HG03097 (cell line): ENCODE data around the gene SMARCD3.

ENCODE experiments used
- ATAC-seq: cut with Tn5 transposase; IDR thresholded peaks from one replicate; pipeline ENCODE4 v1.9.1; 2021; ENCODE audit not compliant: unreplicated experiment, low FRiP score

SMARCD3 gene

DNA sequence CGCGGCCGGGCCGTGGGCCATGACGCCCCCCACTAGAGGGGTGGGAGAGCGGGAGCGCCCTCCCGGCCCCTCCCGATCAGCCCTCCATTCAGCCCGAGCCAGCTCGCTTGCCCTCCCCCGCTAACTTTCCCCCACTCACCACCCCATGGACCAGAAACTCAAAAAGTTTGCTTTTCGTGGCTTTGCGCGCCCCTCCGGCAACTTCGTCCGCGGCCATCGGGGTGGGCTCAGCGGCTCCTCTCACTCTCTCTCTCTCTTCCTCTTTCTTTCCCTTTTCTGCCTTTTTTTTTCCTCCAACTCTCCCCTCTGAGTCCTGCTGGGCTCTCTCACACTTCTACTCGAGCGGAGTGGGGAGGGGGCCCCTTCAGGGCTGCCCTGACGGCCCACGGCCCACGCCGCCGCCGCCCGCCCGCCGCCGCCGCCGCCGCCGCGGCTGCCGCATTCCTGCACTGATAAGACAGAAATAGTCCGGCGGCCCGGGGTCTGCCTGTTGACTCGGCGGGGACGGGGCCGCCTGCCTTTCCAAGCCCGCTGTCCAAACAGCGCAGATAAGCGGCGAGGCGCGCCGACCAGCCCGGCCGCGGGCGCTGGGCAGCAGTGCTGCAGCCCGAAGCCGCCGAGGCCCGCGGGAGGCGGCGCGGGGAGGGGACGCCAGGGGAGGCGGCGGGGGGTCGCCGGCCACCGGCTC, at the start of gene SMARCD3:
SMARCD3 (minus strand) TSS at position 349 of the 688 bp plus-strand sequence; CDS start at position 217, 132 bp downstream.
- no peak for ATAC-seq

- ATAC-seq, result no peak
These were observed 47.9 kb upstream of the SMARCD3 start for GRCh38 chr7:151296202-151296992.

DNA sequence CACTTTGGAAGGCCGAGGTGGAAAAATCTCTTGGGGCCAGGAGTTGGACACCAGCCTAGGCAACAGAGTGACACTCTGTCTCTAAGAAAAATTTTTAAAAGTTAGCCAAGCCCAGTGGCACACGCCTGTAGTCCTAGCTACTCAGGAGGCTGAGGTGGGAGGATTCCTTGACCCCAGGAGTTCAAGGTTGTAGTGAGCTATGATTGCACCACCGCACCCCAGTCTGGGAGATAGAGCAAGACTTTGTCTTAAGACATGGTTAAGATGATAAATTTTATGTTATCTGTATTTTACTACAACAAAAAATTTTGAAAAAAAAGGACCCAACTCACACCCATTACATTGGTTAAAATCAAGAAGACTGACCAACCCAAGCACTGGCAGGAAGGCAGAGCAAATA, 44.4 kb upstream of the SMARCD3 start:
- ATAC-seq, result no peak

DNA sequence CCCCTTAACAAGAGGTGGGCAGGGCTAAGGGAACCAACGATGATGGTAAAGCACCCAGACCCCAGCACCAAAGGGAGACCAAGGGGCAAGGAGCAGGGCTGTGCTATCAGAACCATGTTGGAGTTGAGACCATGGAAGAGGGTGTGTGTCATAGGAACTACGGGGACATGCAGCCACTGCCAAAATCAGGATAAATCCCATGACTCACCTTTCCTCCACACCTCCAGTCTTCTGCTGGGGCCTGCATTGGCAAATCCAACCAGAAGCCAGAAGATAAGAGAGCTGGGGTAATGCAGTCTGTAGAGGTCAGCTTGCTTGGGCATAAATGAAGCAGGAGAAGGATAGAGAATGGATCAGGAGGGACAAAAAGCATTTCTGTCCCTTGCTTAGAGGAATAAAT, 42.7 kb upstream of the SMARCD3 start:
- no peak for ATAC-seq

GRCh38 chr7:151290355-151290760, 41.9 kb upstream of the SMARCD3 start:
- ATAC-seq, result no peak

GRCh38 chr7:151289891-151290290, 41.4 kb upstream of the SMARCD3 start:
- no peak for ATAC-seq

- ATAC-seq, result no peak
These were observed 37.7 kb upstream of the SMARCD3 start for GRCh38 chr7:151286148-151286547.

DNA sequence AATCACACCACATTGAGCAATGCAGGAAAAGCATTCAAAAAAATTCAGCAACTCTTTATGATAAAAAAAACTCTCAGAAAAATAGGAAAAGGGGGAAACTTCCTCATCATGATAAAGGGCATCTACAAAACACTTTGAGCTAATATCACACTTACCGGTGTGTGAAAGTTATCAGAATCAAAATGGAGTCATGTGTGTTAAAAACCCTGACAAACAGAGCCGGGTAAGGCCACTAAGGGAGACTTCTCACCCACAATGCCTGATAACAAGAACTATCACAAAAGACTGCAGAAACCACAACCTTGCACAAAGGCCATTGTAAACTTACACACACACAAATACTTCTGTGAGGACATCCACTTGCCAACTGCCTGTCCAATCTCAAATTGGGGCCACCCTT, 34.8 kb upstream of the SMARCD3 start:
- no peak for ATAC-seq

- ATAC-seq, result no peak
These were observed 33.6 kb upstream of the SMARCD3 start for GRCh38 chr7:151282111-151282510.

GRCh38 chr7:151281686-151282085, 33.2 kb upstream of the SMARCD3 start:
- ATAC-seq, result no peak

DNA sequence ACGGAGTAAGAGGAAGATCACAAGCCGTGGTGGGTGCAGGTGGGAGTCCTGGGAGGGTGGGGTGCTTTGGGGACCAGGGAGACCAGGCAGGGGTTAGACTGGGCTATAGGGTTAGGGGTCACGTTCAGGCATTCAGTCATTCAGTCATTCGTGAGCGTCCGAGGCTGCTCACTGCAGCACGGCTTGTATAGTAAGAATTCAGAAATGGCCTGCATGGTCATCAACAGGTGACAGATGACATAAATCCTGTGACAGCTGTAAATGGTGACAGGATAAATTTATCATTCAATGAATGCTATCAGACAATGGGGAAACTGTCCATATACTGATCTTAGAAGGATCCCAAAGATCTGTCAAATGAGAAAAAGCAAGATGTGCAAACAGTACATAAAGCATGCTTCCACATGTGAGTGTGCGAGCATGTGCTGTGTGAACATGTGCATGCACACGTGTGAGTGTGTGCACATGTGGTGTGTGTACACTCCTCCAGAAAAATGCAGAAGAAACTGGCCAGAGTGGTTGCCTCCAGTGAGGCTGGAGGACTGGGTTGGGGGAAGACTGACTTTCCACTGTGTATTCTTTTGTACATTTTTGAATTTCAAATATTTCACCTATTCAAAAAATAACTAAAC, 32.0 kb upstream of the SMARCD3 start:
- no peak for ATAC-seq

- no peak for ATAC-seq
These were observed 31.4 kb upstream of the SMARCD3 start for GRCh38 chr7:151279868-151280267.

GRCh38 chr7:151278949-151279348, 30.5 kb upstream of the SMARCD3 start:
- ATAC-seq, result no peak

DNA sequence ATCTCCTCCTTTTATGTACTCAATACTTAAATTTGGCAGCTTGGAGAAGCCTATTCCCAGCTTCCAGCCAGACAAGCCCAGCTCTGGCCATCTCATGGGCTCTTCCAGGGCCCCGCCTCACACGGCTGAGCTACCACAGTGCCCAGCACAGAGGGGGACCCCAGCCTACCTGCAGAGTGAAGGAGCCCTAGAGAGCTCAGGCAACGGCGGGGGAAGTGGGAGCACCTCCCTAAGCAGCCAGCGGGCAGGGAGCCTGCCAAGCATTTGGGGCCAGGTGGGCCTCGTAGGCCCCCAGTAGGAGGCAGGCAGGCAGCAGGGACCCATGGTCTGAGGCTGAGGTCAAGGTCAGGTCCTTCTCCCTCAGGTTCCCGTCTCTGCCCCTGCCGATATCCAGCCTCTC, 29.1 kb upstream of the SMARCD3 start:
- no peak for ATAC-seq

DNA sequence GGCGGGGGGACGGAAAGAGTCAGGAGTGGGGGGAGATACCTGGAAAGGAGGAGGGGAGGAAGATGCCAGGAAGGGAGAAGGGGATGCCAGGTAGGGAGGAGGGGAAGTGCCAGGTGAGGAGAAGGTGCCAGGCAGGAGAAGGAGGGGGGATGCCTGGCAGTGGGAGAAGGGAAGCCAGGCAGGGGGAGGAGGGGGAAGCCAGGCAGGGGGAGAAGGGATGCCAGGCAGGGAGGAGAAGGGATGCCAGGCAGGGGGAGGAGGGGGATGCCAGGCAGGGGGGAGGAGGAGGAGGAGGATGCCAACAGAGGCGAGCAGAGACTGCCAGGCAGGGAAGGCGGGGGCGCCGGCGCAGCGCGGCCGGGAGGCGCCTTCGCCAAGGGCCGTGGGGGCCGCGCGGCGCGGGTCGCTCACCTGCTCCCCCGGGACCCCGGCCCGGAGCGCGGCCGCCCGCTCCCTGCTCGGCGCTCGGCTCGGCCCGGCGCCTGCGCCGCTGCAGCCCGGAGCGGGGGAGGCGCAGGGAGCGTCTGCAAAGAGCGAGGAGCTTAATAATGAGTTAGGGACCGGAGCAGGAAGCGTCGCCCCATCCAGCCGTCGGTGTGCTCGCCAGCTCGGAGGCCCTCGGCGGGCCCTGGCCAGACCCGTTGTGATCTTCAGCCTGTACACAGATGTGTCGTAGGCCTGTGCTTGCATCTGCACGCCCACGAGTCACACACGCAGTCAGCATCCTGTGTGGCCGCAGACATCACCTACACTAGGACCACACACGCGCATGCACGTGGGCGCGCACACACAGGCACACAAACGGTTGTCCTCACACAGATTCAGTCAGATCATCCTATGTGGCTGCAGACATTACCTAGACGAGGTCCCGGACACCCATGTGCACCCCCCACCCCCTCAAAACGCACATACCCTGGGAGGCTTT, 28.4 kb upstream of the SMARCD3 start:
- no peak for ATAC-seq

GRCh38 chr7:151275813-151276577, 27.5 kb upstream of the SMARCD3 start:
- no peak for ATAC-seq

- ATAC-seq, result no peak
These were observed 26.7 kb upstream of the SMARCD3 start for GRCh38 chr7:151274936-151275812.

GRCh38 chr7:151274396-151274795, 25.9 kb upstream of the SMARCD3 start:
- ATAC-seq, result no peak
